Liver (tissue), 9 donors: ENCODE data around the gene SHMT2. TPM values are rescaled to one million over a fixed set of nuclear protein-coding genes. Genes with fewer than 3 reads are reported as not detected.

Source experiments
- DNase-seq: peaks from one replicate; pipeline ENCODE4 v3.0.0-alpha.2; 2017; ENCODE audit warnings: low spot score
- H3K27ac ChIP-seq, 2 donors: one replicate each; pipeline ENCODE4 v1.7.0; 2013; ENCODE audit warnings: inconsistent platforms in 2 of 2, low read length in 2 of 2, control low read depth in 1 of 2, low read depth in 1 of 2, mild to moderate bottlenecking in 1 of 2
- H3K27me3 ChIP-seq, 4 donors: one replicate each; pipeline versions ENCODE4 v1.6.1 to v1.7.0; 2013; ENCODE audit warnings: low read length in 3 of 4, inconsistent platforms in 1 of 4, mild to moderate bottlenecking in 1 of 4, moderate library complexity in 1 of 4; ENCODE audit not compliant: control insufficient read depth in 4 of 4, insufficient read depth in 4 of 4
- H3K36me3 ChIP-seq, 4 donors: one replicate each; pipeline versions ENCODE4 v1.6.1 to v1.7.0; 2013; ENCODE audit warnings: low read length in 3 of 4, mild to moderate bottlenecking in 3 of 4, low read depth in 1 of 4, moderate library complexity in 1 of 4; ENCODE audit not compliant: control insufficient read depth in 4 of 4, insufficient read depth in 3 of 4
- H3K4me1 ChIP-seq, 4 donors: one replicate each; pipeline versions ENCODE4 v1.6.1 to v1.7.0; 2013; ENCODE audit warnings: low read length in 3 of 4, mild to moderate bottlenecking in 3 of 4, moderate library complexity in 1 of 4; ENCODE audit not compliant: control insufficient read depth in 4 of 4, insufficient read depth in 4 of 4
- H3K4me3 ChIP-seq, 3 donors: one replicate each; pipeline versions ENCODE4 v1.6.1 to v1.7.0; 2013; ENCODE audit warnings: low read length in 3 of 3, control low read depth in 1 of 3, low read depth in 1 of 3, mild to moderate bottlenecking in 1 of 3
- H3K9ac ChIP-seq, 2 donors: one replicate each; pipeline ENCODE4 v1.7.0; 2013; ENCODE audit warnings: low read length in 2 of 2, mild to moderate bottlenecking in 2 of 2, moderate library complexity in 2 of 2, control low read depth in 1 of 2, low read depth in 1 of 2
- H3K9me3 ChIP-seq, 4 donors: one replicate each; pipeline versions ENCODE4 v1.6.1 to v1.7.0; 2013; ENCODE audit warnings: low read length in 3 of 4; ENCODE audit not compliant: control insufficient read depth in 4 of 4
- NR2F2 ChIP-seq: IDR thresholded peaks from 2 replicates; pipeline ENCODE4 v1.6.1; 2016; ENCODE audit warnings: antibody characterized with exemption
- RAD21 ChIP-seq, 2 donors: IDR thresholded peaks; 2 replicates each; pipeline ENCODE4 v1.6.1; 2016; ENCODE audit warnings: antibody characterized with exemption in 2 of 2, mild to moderate bottlenecking in 2 of 2
- WGBS: extraction: QIAGEN DNeasy Blood & Tissue Kit; methylation state at CpG from one replicate; pipeline ENCODE4 v1.1.7; 2013; 5-methylcytosine and 5-hydroxymethylcytosine counted together
- polyA plus RNA-seq, 2 donors: library from polyadenylated mRNA; stranded (reverse) in 1 of 2; unstranded in 1 of 2; fragments of 200-250 nt in 1 of 2; fragments of >200 nt in 1 of 2; fragmentation: Nextera tagmentation in 1 of 2; extraction: Ambion mirVana in 1 of 2; gene quantifications; one replicate each; pipeline versions ENCODE4 v1.2.1 to v1.2.3, GENCODE V29; 2013 to 2015
- total RNA-seq, 2 donors: library from RNA; depleted of rRNA; stranded (reverse); fragments of >200 nt; gene quantifications; one replicate each; pipeline ENCODE4 v1.2.3, GENCODE V29; 2014
- TF ChIP-seq, protein P1 (sequence below): fragments of 150-350 bp; IDR thresholded peaks from 2 replicates; pipeline ENCODE4 v1.5.1; 2017; ENCODE audit warnings: improper control_type of control experiment, low read depth, low read length; ENCODE audit not compliant: missing input control
- TF ChIP-seq, protein P2 (sequence below): IDR thresholded peaks from 2 replicates; pipeline ENCODE4 v1.6.1; 2016; ENCODE audit warnings: antibody characterized with exemption, mild to moderate bottlenecking
- TF ChIP-seq, protein P3 (sequence below): IDR thresholded peaks from 2 replicates; pipeline ENCODE4 v1.6.1; 2016; ENCODE audit warnings: antibody characterized with exemption
- TF ChIP-seq, protein P4 (sequence below): IDR thresholded peaks from 2 replicates; pipeline ENCODE4 v1.6.1; 2016; ENCODE audit warnings: antibody characterized with exemption
- donor health status: healthy.
- donor health status: healthy.
- donor health status: healthy.
- donor health status: healthy.
- donor health status: healthy.

The SHMT2 gene
- total and polyA plus RNA-seq, 4 donors = 66.7 to 276 (median 179) TPM

DNA sequence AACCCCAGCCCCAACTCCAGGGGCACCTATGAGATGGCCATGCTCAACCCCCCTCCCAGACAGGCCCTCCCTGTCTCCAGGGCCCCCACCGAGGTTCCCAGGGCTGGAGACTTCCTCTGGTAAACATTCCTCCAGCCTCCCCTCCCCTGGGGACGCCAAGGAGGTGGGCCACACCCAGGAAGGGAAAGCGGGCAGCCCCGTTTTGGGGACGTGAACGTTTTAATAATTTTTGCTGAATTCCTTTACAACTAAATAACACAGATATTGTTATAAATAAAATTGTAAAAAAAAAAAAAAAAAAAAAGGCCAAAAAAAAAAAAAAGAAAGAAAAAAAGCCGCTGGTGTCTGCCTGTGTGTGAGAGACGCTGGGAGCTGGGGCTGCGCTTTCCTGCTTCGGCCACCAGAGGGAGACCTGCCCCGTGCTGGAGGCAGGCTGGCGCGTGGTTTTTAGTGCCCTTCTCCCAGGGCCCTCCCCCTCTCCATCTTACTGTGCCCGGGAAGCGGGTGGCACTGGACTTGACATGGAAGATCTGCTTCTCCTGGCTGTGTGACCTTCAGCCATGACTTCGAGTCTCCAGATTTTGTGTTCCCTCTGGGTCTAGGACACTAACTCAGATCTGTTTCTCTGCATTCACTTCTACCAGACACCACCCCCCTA lies 16.3 kb upstream of the SHMT2 start:
- Histone ChIP-seq H3K9ac (no peak overlapping the region), H3K27ac (no peak overlapping the region), H3K36me3 (peaks cover 18 to 47% (median 19%) of the 10 kb centered on the region in 4 donors), H3K9me3 (no peaks in the 10 kb centered on the region), H3K4me1 (peaks cover 4 to 23% (median 10%) of the 10 kb centered on the region in 4 donors), H3K27me3 (peaks cover 0 to 9% (median 5%) of the 10 kb centered on the region in 4 donors), H3K4me3 (no peak overlapping the region)
- TF ChIP-seq, protein P1, sequence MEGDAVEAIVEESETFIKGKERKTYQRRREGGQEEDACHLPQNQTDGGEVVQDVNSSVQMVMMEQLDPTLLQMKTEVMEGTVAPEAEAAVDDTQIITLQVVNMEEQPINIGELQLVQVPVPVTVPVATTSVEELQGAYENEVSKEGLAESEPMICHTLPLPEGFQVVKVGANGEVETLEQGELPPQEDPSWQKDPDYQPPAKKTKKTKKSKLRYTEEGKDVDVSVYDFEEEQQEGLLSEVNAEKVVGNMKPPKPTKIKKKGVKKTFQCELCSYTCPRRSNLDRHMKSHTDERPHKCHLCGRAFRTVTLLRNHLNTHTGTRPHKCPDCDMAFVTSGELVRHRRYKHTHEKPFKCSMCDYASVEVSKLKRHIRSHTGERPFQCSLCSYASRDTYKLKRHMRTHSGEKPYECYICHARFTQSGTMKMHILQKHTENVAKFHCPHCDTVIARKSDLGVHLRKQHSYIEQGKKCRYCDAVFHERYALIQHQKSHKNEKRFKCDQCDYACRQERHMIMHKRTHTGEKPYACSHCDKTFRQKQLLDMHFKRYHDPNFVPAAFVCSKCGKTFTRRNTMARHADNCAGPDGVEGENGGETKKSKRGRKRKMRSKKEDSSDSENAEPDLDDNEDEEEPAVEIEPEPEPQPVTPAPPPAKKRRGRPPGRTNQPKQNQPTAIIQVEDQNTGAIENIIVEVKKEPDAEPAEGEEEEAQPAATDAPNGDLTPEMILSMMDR = peak; percentile 91
- peak; percentile 83 to 87 for TF ChIP-seq RAD21 (IDR thresholded peaks at IDR 0.05)
- TF ChIP-seq, protein P2, sequence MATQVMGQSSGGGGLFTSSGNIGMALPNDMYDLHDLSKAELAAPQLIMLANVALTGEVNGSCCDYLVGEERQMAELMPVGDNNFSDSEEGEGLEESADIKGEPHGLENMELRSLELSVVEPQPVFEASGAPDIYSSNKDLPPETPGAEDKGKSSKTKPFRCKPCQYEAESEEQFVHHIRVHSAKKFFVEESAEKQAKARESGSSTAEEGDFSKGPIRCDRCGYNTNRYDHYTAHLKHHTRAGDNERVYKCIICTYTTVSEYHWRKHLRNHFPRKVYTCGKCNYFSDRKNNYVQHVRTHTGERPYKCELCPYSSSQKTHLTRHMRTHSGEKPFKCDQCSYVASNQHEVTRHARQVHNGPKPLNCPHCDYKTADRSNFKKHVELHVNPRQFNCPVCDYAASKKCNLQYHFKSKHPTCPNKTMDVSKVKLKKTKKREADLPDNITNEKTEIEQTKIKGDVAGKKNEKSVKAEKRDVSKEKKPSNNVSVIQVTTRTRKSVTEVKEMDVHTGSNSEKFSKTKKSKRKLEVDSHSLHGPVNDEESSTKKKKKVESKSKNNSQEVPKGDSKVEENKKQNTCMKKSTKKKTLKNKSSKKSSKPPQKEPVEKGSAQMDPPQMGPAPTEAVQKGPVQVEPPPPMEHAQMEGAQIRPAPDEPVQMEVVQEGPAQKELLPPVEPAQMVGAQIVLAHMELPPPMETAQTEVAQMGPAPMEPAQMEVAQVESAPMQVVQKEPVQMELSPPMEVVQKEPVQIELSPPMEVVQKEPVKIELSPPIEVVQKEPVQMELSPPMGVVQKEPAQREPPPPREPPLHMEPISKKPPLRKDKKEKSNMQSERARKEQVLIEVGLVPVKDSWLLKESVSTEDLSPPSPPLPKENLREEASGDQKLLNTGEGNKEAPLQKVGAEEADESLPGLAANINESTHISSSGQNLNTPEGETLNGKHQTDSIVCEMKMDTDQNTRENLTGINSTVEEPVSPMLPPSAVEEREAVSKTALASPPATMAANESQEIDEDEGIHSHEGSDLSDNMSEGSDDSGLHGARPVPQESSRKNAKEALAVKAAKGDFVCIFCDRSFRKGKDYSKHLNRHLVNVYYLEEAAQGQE = no peak
- DNase-seq = peak; percentile 84
- WGBS = 17% methylated on average over 16 of the region's 16 CpGs

DNA sequence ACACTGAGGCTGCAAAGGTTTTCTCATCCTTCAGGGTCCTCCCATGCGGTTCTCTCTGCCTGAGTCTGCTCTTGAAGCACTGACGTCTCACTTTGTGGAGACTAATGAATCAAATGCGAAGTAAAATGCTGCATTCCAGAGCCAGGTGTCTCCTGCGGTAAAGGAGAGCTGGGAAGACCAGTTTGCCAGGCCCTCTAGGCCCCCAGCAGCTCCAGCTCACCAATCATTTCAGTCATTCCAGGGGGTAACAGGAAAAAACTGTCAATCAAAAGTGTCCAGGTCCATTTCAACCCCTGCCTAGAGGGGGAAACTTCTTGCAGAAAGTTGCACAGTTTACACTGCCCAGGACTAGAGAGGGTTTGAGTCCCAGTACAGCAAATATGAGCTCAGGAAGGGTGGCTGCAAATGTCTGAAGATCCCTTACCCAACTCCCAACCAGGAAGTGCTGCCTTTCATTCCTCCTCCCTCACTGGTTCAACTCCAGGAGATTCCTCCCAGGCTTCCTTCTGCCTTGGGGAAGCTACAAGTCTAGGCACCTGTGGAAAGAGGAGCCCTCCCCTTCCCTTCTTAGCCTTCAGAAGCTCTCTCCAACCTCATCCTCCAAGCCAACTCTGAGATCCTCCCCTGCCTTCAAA lies 15.6 kb upstream of the SHMT2 start:
- Histone ChIP-seq H3K27ac (no peak overlapping the region), H3K4me1 (peaks cover 4 to 23% (median 10%) of the 10 kb centered on the region in 4 donors), H3K36me3 (peaks cover 16 to 40% (median 19%) of the 10 kb centered on the region in 4 donors), H3K27me3 (peaks cover 0 to 9% (median 5%) of the 10 kb centered on the region in 4 donors), H3K4me3 (no peak overlapping the region), H3K9me3 (no peaks in the 10 kb centered on the region), H3K9ac (no peak overlapping the region)
- 74% methylated on average over 4 of the region's 4 CpGs for WGBS
- DNase-seq = no peak
- TF ChIP-seq, protein P3, sequence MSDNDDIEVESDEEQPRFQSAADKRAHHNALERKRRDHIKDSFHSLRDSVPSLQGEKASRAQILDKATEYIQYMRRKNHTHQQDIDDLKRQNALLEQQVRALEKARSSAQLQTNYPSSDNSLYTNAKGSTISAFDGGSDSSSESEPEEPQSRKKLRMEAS = no peak

DNA sequence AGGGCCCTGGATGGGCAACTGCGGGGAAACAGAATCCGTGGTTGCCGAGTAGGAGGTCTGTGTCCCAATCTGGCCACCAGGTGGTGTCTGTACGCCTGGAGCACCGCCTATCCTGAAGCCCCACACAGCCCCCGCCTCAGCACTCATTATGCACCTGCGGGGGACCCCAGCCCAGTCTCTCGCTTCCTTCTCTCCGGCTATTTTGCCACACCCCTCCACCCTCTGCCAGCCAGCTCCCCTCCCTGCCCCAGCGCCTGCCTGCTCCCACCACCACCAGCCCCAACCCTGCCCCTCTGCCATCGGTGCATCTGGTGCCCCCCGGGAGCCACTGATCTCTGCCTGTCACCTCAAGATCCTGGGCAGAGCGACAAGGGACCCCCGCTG lies 15.1 kb upstream of the SHMT2 start:
- DNase-seq = peak; percentile 63

More for the DNA sequence above, 15.1 kb upstream of the SHMT2 start:
- H3K36me3 ChIP-seq = peaks cover 13 to 35% (median 19%) of the 10 kb centered on the region in 4 donors
- TF ChIP-seq, protein P1 = peak; percentile 61
- TF ChIP-seq RAD21 (IDR thresholded peaks at IDR 0.05) = peak in 1 of 2 donors; percentile 69
- no peak for TF ChIP-seq NR2F2
- TF ChIP-seq, protein P4, sequence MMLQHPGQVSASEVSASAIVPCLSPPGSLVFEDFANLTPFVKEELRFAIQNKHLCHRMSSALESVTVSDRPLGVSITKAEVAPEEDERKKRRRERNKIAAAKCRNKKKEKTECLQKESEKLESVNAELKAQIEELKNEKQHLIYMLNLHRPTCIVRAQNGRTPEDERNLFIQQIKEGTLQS = no peak
- no peak overlapping the region for H3K9ac ChIP-seq
- no peaks in the 10 kb centered on the region for H3K9me3 ChIP-seq
- H3K27me3 ChIP-seq = peaks cover 0 to 9% (median 5%) of the 10 kb centered on the region in 4 donors
- WGBS = 6% methylated on average over 14 of the region's 14 CpGs
- peaks cover 4 to 23% (median 10%) of the 10 kb centered on the region in 4 donors for H3K4me1 ChIP-seq
- no peak overlapping the region for H3K27ac ChIP-seq
- H3K4me3 ChIP-seq = no peak overlapping the region
